C4-2B (cell line): ENCODE results near the gene GRK7.

ENCODE experiments used
- CTCF ChIP-seq: fragments of 450-650 bp; conservative IDR thresholded peaks from 2 replicates; pipeline ENCODE4 v1.5.1; 2017; ENCODE audit warnings: mild to moderate bottlenecking
- ZFX ChIP-seq: fragments of 450-650 bp; IDR thresholded peaks from 2 replicates; pipeline ENCODE4 v1.6.1; 2017

GRCh38 chr3:141740349-141740748 lies 22.9 kb upstream of the GRK7 start:
- TF ChIP-seq CTCF (no peak), ZFX (no peak)
